HCT116 (cell line): ENCODE data around the gene ZNF592. TPM values are rescaled to one million over a fixed set of nuclear protein-coding genes. Genes with fewer than 3 reads are reported as not detected.

Experiments used
- ATAC-seq: fragments of 200-7000 bp; cut with Tn5 transposase; 2 replicates; pipeline ENCODE4 v1.9.1; 2020; ENCODE audit warnings: mild to moderate bottlenecking, moderate library complexity
- BruUV-seq: library from RNA; stranded (reverse); fragments of 400-500 nt; replicated peaks from 2 replicates; lab custom pipeline; 2021; lab: Mats Ljungman, UMichigan
- CTCF ChIA-PET: fragments of 300-600 bp; sonication (Branson Sonifier 250); formaldehyde crosslinking; loops from one replicate; lab custom pipeline; 2021; ENCODE audit warnings: antibody characterized with exemption; lab: Charles Lee
- POLR2A ChIA-PET: fragments of 300-600, 350-600 bp; sonication (Branson Sonifier 250); formaldehyde crosslinking; loops from one replicate; lab custom pipeline; 2021; ENCODE audit warnings: antibody characterized with exemption; lab: Charles Lee
- RAD21 ChIA-PET, 2 experiments: fragments of 300-600 bp; sonication (Branson Sonifier 250); formaldehyde crosslinking; loops; one replicate each; lab custom pipeline; 2023; ENCODE audit warnings: low total read pairs in 2 of 2; ENCODE audit not compliant: uncharacterized antibody in 2 of 2, unreplicated experiment in 2 of 2, low non-redundant PET in 1 of 2; lab: Charles Lee
- DNase-seq: peaks from one replicate; pipeline ENCODE4 v3.0.0-alpha.2; 2010; ENCODE audit warnings: low read depth, low spot score
- H2AFZ ChIP-seq: fragments of 200-600 bp; shearing (Covaris generic), sonication (generic); 2 replicates; pipeline ENCODE4 v1.6.1; 2017; ENCODE audit warnings: low read depth, mixed run types, mixed read lengths, antibody characterized with exemption, low read length; ENCODE audit not compliant: poor library complexity, severe bottlenecking
- H3K27ac ChIP-seq: 2 replicates; pipeline ENCODE4 v1.5.1; 2012; ENCODE audit warnings: low read depth, low read length
- H3K27me3 ChIP-seq: fragments of 200-600 bp; sonication (generic); 2 replicates; pipeline ENCODE4 v1.6.1; 2016; ENCODE audit warnings: mixed run types, low read length, mixed read lengths; ENCODE audit not compliant: insufficient read depth
- H3K36me3 ChIP-seq, 2 experiments: fragments of 200-500 bp in 1 of 2; fragments of 200-600 bp in 1 of 2; sonication (Bioruptor generic) in 1 of 2; sonication (generic) in 1 of 2; 2 replicates each; pipeline versions ENCODE4 v1.5.1 to v1.6.1; 2014 to 2016; ENCODE audit warnings: low read length in 2 of 2, inconsistent platforms in 1 of 2, mixed read lengths in 1 of 2, mixed run types in 1 of 2; ENCODE audit not compliant: insufficient read depth in 2 of 2, control insufficient read depth in 1 of 2
- H3K4me1 ChIP-seq, 2 experiments: fragments of 200-600 bp in 1 of 2; sonication (generic) in 1 of 2; 2 replicates each; pipeline versions ENCODE4 v1.5.1 to v1.6.1; 2012 to 2017; ENCODE audit warnings: low read length in 2 of 2, inconsistent platforms in 1 of 2, mild to moderate bottlenecking in 1 of 2, mixed read lengths in 1 of 2, mixed run types in 1 of 2, moderate library complexity in 1 of 2; ENCODE audit not compliant: insufficient read depth in 2 of 2, control insufficient read depth in 1 of 2
- H3K4me2 ChIP-seq: fragments of 200-600 bp; sonication (generic); 2 replicates; pipeline ENCODE4 v1.6.1; 2017; ENCODE audit warnings: mixed run types, low read length, mixed read lengths
- H3K4me3 ChIP-seq, 2 experiments: fragments of 200-600 bp in 1 of 2; sonication (generic) in 1 of 2; replicated peaks in 1 of 2; 2 replicates each; pipeline ENCODE4 v1.5.1; 2011 to 2016; ENCODE audit warnings: low read length in 2 of 2, control low read depth in 1 of 2, low read depth in 1 of 2, mild to moderate bottlenecking in 1 of 2, mixed read lengths in 1 of 2, mixed run types in 1 of 2
- H3K79me2 ChIP-seq: fragments of 200-600 bp; sonication (generic); 2 replicates; pipeline ENCODE4 v1.6.1; 2017; ENCODE audit warnings: mild to moderate bottlenecking, mixed run types, low read length, moderate library complexity, mixed read lengths; ENCODE audit not compliant: insufficient read depth
- H3K9ac ChIP-seq: fragments of 200-600 bp; sonication (generic); 2 replicates; pipeline ENCODE4 v1.6.1; 2016; ENCODE audit warnings: low read length, mixed read lengths
- H3K9me2 ChIP-seq: fragments of 200-600 bp; sonication (generic), shearing (Covaris generic); 2 replicates; pipeline ENCODE4 v1.6.1; 2017; ENCODE audit warnings: mixed run types, mild to moderate bottlenecking, moderate library complexity; ENCODE audit not compliant: insufficient read depth
- H3K9me3 ChIP-seq, 2 experiments: fragments of 200-500 bp in 1 of 2; fragments of 200-600 bp in 1 of 2; sonication (Bioruptor generic) in 1 of 2; sonication (generic) in 1 of 2; 2 replicates each; pipeline ENCODE4 v1.6.1; 2014 to 2017; ENCODE audit warnings: low read length in 2 of 2, mixed read lengths in 2 of 2, inconsistent platforms in 1 of 2, low read depth in 1 of 2, mild to moderate bottlenecking in 1 of 2, mixed run types in 1 of 2, moderate library complexity in 1 of 2; ENCODE audit not compliant: control insufficient read depth in 1 of 2, insufficient read depth in 1 of 2
- H4K20me1 ChIP-seq: fragments of 200-600 bp; sonication (generic), shearing (Covaris generic); 2 replicates; pipeline ENCODE4 v1.6.1; 2017; ENCODE audit warnings: mixed run types, mild to moderate bottlenecking, moderate library complexity; ENCODE audit not compliant: insufficient read depth
- CBX3 ChIP-seq: IDR thresholded peaks from 2 replicates; pipeline ENCODE4 v1.6.1; 2012; ENCODE audit warnings: low read depth
- EGR1 ChIP-seq: IDR thresholded peaks from 2 replicates; pipeline ENCODE4 v1.6.1; 2012; ENCODE audit warnings: low read depth
- ELF1 ChIP-seq: IDR thresholded peaks from 2 replicates; pipeline ENCODE4 v1.6.1; 2012; ENCODE audit warnings: low read depth, borderline replicate concordance
- EZH2 ChIP-seq: fragments of 200-600 bp; sonication (generic); IDR thresholded peaks from 2 replicates; pipeline ENCODE4 v1.6.1; 2017; ENCODE audit warnings: antibody characterized with exemption, mixed run types
- EZH2phosphoT487 ChIP-seq: fragments of 200-600 bp; IDR thresholded peaks from 2 replicates; pipeline ENCODE4 v1.6.1; 2018; ENCODE audit warnings: antibody characterized with exemption, borderline replicate concordance
- POLR2A ChIP-seq: IDR thresholded peaks from 2 replicates; pipeline ENCODE4 v1.7.0; 2011; ENCODE audit warnings: borderline replicate concordance; ENCODE audit not compliant: insufficient read depth, insufficient read length; ENCODE audit errors: extremely low read depth
- POLR2AphosphoS5 ChIP-seq: IDR thresholded peaks from 2 replicates; pipeline ENCODE4 v1.6.1; 2011; ENCODE audit warnings: mild to moderate bottlenecking, low read depth, low read length, moderate library complexity
- RAD21 ChIP-seq: IDR thresholded peaks from 2 replicates; pipeline ENCODE4 v1.6.1; 2012; ENCODE audit warnings: low read depth, mild to moderate bottlenecking
- SP1 ChIP-seq: IDR thresholded peaks from 2 replicates; pipeline ENCODE4 v1.6.1; 2012; ENCODE audit warnings: low read depth
- SRF ChIP-seq: IDR thresholded peaks from 2 replicates; pipeline ENCODE4 v1.6.1; 2012; ENCODE audit warnings: low read depth
- TCF7L2 ChIP-seq: IDR thresholded peaks from 2 replicates; pipeline ENCODE4 v1.7.0; 2011; ENCODE audit warnings: borderline replicate concordance, inconsistent platforms; ENCODE audit not compliant: insufficient read depth, insufficient read length; ENCODE audit errors: extremely low read depth
- YY1 ChIP-seq: IDR thresholded peaks from 2 replicates; pipeline ENCODE4 v1.6.1; 2011; ENCODE audit warnings: low read length, low read depth, moderate library complexity, mild to moderate bottlenecking; ENCODE audit not compliant: insufficient replicate concordance; ENCODE audit errors: extremely low read depth
- ZFX ChIP-seq: fragments of 450-650 bp; IDR thresholded peaks from 2 replicates; pipeline ENCODE4 v1.6.1; 2017
- ZNF274 ChIP-seq: fragments of 200-500 bp; sonication (Bioruptor generic); IDR thresholded peaks from 2 replicates; pipeline ENCODE4 v1.6.1; 2014; ENCODE audit warnings: mild to moderate bottlenecking, low read depth, low read length, inconsistent platforms
- intact Hi-C: fragments of 100-400 bp; cut with micrococcal nuclease; formaldehyde crosslinking; loops from 2 replicates; pipeline ENCODE4 v1.10.0; 2022
- total RNA-seq: library from RNA; stranded (reverse); gene quantifications from one replicate; pipeline ENCODE4 v1.2.1, GENCODE V29; 2021; ENCODE audit not compliant: unreplicated experiment
- TF ChIP-seq, protein P1 (sequence below), 3 experiments: fragments of 200-600 bp in 1 of 3; sonication (generic) in 1 of 3; IDR thresholded peaks in 2 of 3; conservative IDR thresholded peaks in 1 of 3; 2 replicates each; pipeline ENCODE4 v1.5.1; 2012 to 2017; ENCODE audit warnings: low read depth in 2 of 3, low read length in 2 of 3, antibody characterized with exemption in 1 of 3, borderline replicate concordance in 1 of 3, control low read depth in 1 of 3, mild to moderate bottlenecking in 1 of 3, mixed read lengths in 1 of 3, mixed run types in 1 of 3, moderate library complexity in 1 of 3; ENCODE audit not compliant: insufficient read depth in 1 of 3
- TF ChIP-seq, protein P2 (sequence below): IDR thresholded peaks from 2 replicates; pipeline ENCODE4 v1.6.1; 2012
- TF ChIP-seq, protein P3 (sequence below): IDR thresholded peaks from 2 replicates; pipeline ENCODE4 v1.6.1; 2012

ZNF592 gene
- total RNA-seq, 1 experiment from 2014 or later = 26.4 TPM

DNA sequence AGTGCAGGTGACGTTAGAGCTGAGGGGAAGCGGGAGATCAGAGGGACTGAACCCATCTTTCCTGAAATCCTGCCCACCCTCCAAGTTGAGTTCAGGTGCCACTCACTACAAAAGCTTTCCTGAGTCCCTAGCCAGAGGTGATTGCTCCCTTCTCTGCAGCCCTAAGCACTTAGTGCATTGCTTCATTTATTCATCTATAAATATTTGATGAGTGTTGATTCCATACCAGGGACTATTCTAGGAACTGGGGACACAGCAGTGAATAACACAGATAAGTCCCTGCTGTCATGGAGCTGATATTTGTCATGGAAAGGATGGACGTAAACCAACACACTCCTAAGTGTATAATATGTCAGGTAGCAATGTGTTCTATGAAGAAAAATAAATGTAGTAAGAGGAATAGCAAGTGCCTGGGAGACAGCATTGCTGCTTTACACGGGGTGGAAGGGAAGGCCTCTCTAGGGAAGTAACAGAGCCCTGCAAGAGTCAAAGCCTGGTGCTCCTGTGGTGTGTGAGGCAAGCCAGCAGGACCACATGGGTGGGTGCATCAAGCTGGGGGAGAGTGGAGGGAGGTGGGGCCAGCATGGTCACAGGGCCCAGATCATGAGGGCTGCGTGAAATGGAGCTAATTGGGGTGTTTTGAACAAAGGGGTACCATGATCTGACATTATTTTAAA, 87.4 kb downstream of the ZNF592 start:
- ChIA-PET POLR2A (no interaction called here), CTCF (no interaction called here), RAD21 (no interaction called here)
- Histone ChIP-seq H3K9me3 (no peaks in the 10 kb centered on the region), H3K27me3 (no peaks in the 10 kb centered on the region), H3K9ac (no peak overlapping the region), H3K4me1 (peaks cover 6 to 27% of the 10 kb centered on the region in 2 experiments), H3K27ac (no peak overlapping the region), H3K4me3 (no peak overlapping the region), H3K9me2 (no peaks in the 10 kb centered on the region), H2AFZ (no peak overlapping the region), H3K79me2 (no peaks in the 10 kb centered on the region), H3K4me2 (no peak overlapping the region), H4K20me1 (no peaks in the 10 kb centered on the region), H3K36me3 (no peaks in the 10 kb centered on the region)
- DNase-seq = no peak
- TF ChIP-seq ZNF274 (no peak), SRF (no peak), ZFX (no peak), RAD21 (no peak), EZH2 (no peak), SP1 (no peak)
- BruUV-seq = no TSS peak
- no peak for ATAC-seq
- intact Hi-C loops = no loop called here

DNA sequence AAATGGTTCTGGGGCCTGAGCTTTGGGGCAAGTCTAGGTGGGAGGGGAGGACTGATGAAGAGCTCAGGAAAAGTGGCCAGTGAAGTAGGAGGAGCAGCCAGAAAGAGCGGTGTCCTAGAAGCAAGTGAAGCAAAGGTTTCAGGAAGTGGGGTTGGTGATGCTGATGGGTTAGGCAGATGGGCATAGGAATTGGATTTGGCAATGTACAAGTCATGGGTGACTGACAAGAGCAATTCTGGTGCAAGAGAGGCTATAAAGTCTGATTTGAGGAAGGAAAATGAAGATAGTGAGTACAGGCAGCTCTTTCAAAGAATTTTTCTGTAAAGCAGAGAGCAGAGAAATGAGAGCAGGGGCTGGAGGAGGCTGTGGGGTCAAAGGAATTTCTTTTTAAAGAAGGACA, 88.5 kb downstream of the ZNF592 start:
- Histone ChIP-seq H3K4me1 (peaks cover 13 to 36% of the 10 kb centered on the region in 2 experiments), H3K27ac (no peak overlapping the region), H2AFZ (no peak overlapping the region), H3K9me3 (no peaks in the 10 kb centered on the region), H3K9ac (no peak overlapping the region), H3K36me3 (no peaks in the 10 kb centered on the region), H3K9me2 (no peaks in the 10 kb centered on the region), H3K27me3 (no peaks in the 10 kb centered on the region), H4K20me1 (no peaks in the 10 kb centered on the region), H3K79me2 (no peaks in the 10 kb centered on the region), H3K4me3 (no peak overlapping the region), H3K4me2 (no peak overlapping the region)
- ChIA-PET POLR2A (no interaction called here), CTCF (no interaction called here), RAD21 (no interaction called here)
- DNase-seq (no peak), ATAC-seq (no peak)
- BruUV-seq = no TSS peak
- intact Hi-C loops = no loop called here
- no peak for TF ChIP-seq ZNF274
- TF ChIP-seq, protein P1, sequence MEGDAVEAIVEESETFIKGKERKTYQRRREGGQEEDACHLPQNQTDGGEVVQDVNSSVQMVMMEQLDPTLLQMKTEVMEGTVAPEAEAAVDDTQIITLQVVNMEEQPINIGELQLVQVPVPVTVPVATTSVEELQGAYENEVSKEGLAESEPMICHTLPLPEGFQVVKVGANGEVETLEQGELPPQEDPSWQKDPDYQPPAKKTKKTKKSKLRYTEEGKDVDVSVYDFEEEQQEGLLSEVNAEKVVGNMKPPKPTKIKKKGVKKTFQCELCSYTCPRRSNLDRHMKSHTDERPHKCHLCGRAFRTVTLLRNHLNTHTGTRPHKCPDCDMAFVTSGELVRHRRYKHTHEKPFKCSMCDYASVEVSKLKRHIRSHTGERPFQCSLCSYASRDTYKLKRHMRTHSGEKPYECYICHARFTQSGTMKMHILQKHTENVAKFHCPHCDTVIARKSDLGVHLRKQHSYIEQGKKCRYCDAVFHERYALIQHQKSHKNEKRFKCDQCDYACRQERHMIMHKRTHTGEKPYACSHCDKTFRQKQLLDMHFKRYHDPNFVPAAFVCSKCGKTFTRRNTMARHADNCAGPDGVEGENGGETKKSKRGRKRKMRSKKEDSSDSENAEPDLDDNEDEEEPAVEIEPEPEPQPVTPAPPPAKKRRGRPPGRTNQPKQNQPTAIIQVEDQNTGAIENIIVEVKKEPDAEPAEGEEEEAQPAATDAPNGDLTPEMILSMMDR (IDR thresholded peaks at IDR 0.05 in 2 of 3, conservative IDR thresholded peaks at IDR 0.05 in 1 of 3; ENCODE audit: borderline replicate concordance in 1 of 3, insufficient read depth in 1 of 3, low read depth in 2 of 3, low read length in 2 of 3) = no peak
- TF ChIP-seq YY1 = no peak
- no peak for TF ChIP-seq ELF1
- TF ChIP-seq EGR1 = no peak
- TF ChIP-seq CBX3 = no peak
- no peak for TF ChIP-seq RAD21
- no peak for TF ChIP-seq EZH2phosphoT487
- TF ChIP-seq, protein P2, sequence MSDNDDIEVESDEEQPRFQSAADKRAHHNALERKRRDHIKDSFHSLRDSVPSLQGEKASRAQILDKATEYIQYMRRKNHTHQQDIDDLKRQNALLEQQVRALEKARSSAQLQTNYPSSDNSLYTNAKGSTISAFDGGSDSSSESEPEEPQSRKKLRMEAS = no peak
- TF ChIP-seq, protein P3, sequence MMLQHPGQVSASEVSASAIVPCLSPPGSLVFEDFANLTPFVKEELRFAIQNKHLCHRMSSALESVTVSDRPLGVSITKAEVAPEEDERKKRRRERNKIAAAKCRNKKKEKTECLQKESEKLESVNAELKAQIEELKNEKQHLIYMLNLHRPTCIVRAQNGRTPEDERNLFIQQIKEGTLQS = no peak
- no peak for TF ChIP-seq POLR2A
- no peak for TF ChIP-seq SRF
- no peak for TF ChIP-seq EZH2
- no peak for TF ChIP-seq POLR2AphosphoS5
- no peak for TF ChIP-seq TCF7L2
